MCF 10A (cell line): Measurements from ENCODE around the gene SRCIN1. TPM values are rescaled to one million over a fixed set of nuclear protein-coding genes. Genes with fewer than 3 reads are reported as not detected.
A peak's percentile ranks its signal among the peaks of the same experiment; 100 is the strongest.

Experiments used
- BruUV-seq: library from RNA; stranded (reverse); fragments of 400-500 nt; replicated peaks from 2 replicates; lab custom pipeline; 2021; lab: Mats Ljungman, UMichigan
- CTCF ChIA-PET: fragments of 300-600 bp; sonication (Branson Sonifier 250); formaldehyde crosslinking; extraction: SDS; loops from one replicate; lab custom pipeline; 2021; ENCODE audit warnings: antibody characterized with exemption, inconsistent platforms; lab: Yijun Ruan, JAX
- POLR2A ChIA-PET: fragments of 300-600, 350-650 bp; sonication (Branson Sonifier 250); formaldehyde crosslinking; extraction: SDS; loops from one replicate; lab custom pipeline; 2020; ENCODE audit warnings: antibody characterized with exemption, inconsistent platforms; lab: Yijun Ruan, JAX
- DNase-seq: peaks from one replicate; pipeline ENCODE4 v3.0.0-alpha.2; 2018; ENCODE audit not compliant: unreplicated experiment
- H3K27ac Mint-ChIP-seq: one replicate; pipeline ENCODE4 v1.8.0; 2022; ENCODE audit warnings: mild to moderate bottlenecking, low read depth, mixed read lengths; ENCODE audit not compliant: unreplicated experiment
- H3K27me3 Mint-ChIP-seq: one replicate; pipeline ENCODE4 v1.8.0; 2022; ENCODE audit warnings: mixed read lengths; ENCODE audit not compliant: insufficient read depth, unreplicated experiment
- H3K36me3 Mint-ChIP-seq: one replicate; pipeline ENCODE4 v1.8.0; 2022; ENCODE audit warnings: mild to moderate bottlenecking, moderate library complexity, mixed read lengths; ENCODE audit not compliant: insufficient read depth, unreplicated experiment
- H3K4me1 Mint-ChIP-seq: one replicate; pipeline ENCODE4 v1.8.0; 2022; ENCODE audit warnings: mixed read lengths; ENCODE audit not compliant: insufficient read depth, unreplicated experiment
- H3K4me3 Mint-ChIP-seq: one replicate; pipeline ENCODE4 v1.8.0; 2022; ENCODE audit warnings: mild to moderate bottlenecking, moderate library complexity, mixed read lengths; ENCODE audit not compliant: unreplicated experiment
- H3K9me3 Mint-ChIP-seq: one replicate; pipeline ENCODE4 v1.8.0; 2022; ENCODE audit warnings: mixed read lengths; ENCODE audit not compliant: unreplicated experiment
- CTCF ChIP-seq: fragments of 200-600 bp; IDR thresholded peaks from one replicate; pipeline ENCODE4 v1.8.0; 2022; ENCODE audit warnings: antibody characterized with exemption, mild to moderate bottlenecking; ENCODE audit not compliant: unreplicated experiment
- intact Hi-C: fragments of 100-400 bp; cut with micrococcal nuclease; formaldehyde crosslinking; loops from 2 replicates; pipeline ENCODE4 v1.14.1; 2022
- total RNA-seq: library from RNA; stranded (reverse); gene quantifications from 2 replicates; pipeline ENCODE4 v1.2.3, GENCODE V29; 2022

SRCIN1 gene
- total RNA-seq, 1 experiment from 2014 or later: 5.7 TPM

GRCh38 chr17:38601539-38602351 lies 4.0 kb downstream of the SRCIN1 start:
- POLR2A ChIA-PET: interaction anchor here (0.6 to 1.2 kb wide), 2 partner anchors 44 to 245 kb away, joined by 3 to 4 read pairs; no protein-coding TSS in a partner anchor

GRCh38 chr17:38600906-38601305 lies 4.8 kb downstream of the SRCIN1 start:
- Mint-ChIP-seq H3K4me3 (no peak overlapping the region), H3K27ac (no peak overlapping the region), H3K9me3 (no peaks in the 10 kb centered on the region), H3K4me1 (no peaks in the 10 kb centered on the region), H3K27me3 (peaks cover 24% of the 10 kb centered on the region), H3K36me3 (no peaks in the 10 kb centered on the region)
- POLR2A ChIA-PET: interaction anchor here (0.6 kb wide), 1 partner anchor 244 kb away, joined by 4 read pairs; no protein-coding TSS in a partner anchor
- CTCF ChIA-PET: interaction anchor here (1.0 to 1.4 kb wide), 2 partner anchors 17 to 43 kb away, joined by 3 to 4 read pairs; no protein-coding TSS in a partner anchor
- peak; percentile 39 for DNase-seq
- no peak for TF ChIP-seq CTCF
- no TSS peak for BruUV-seq
- intact Hi-C loops: no loop called here

More at GRCh38 chr17:38601539-38602351, 4.0 kb downstream of the SRCIN1 start:
- Mint-ChIP-seq H3K9me3 (no peaks in the 10 kb centered on the region), H3K27me3 (peaks cover 17% of the 10 kb centered on the region), H3K27ac (no peak overlapping the region), H3K36me3 (no peaks in the 10 kb centered on the region), H3K4me1 (no peaks in the 10 kb centered on the region), H3K4me3 (no peak overlapping the region)
- BruUV-seq: no TSS peak
- intact Hi-C loops: no loop called here
- DNase-seq: no peak
- CTCF ChIA-PET: interaction anchor here (1.4 kb wide), 1 partner anchor 18 kb away, joined by 3 read pairs; no protein-coding TSS in a partner anchor
- TF ChIP-seq CTCF: no peak

- CTCF ChIA-PET: interaction anchor here (1.0 to 1.3 kb wide), 2 partner anchors 16 to 42 kb away, joined by 3 to 4 read pairs; no protein-coding TSS in a partner anchor
- POLR2A ChIA-PET: no interaction called here
- Mint-ChIP-seq H3K27ac (no peak overlapping the region), H3K9me3 (no peaks in the 10 kb centered on the region), H3K4me3 (no peak overlapping the region), H3K36me3 (no peaks in the 10 kb centered on the region), H3K4me1 (no peaks in the 10 kb centered on the region), H3K27me3 (peaks cover 29% of the 10 kb centered on the region)
- DNase-seq: no peak
- no peak for TF ChIP-seq CTCF
- intact Hi-C loops: no loop called here
- BruUV-seq: no TSS peak
These were observed 5.3 kb downstream of the SRCIN1 start for GRCh38 chr17:38600416-38600815.

DNA sequence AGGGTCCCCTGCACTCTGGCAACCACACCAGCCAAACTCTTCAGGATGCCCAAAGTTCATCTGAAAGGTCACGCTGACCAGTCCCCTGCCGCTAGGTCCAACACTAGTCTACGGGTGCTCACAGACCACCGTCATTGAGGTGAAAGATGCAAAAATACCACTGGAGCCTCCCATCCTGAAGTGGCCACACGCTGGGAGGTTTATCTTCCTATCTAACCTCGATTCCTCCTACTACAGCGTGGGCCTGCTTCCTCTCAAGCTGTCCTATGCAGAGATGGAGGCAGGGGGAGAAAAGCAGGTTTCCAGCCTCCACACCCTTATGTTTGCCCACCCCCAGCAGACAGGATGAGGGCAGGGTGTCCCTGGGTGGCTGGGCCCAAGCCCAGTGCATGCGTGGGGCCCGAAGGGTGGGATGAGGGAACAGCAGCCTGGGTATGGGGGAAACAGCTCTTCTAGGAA lies 6.3 kb downstream of the SRCIN1 start:
- Mint-ChIP-seq H3K27me3 (peaks cover 30% of the 10 kb centered on the region), H3K9me3 (no peaks in the 10 kb centered on the region), H3K4me3 (no peak overlapping the region), H3K27ac (no peak overlapping the region), H3K4me1 (no peaks in the 10 kb centered on the region), H3K36me3 (no peaks in the 10 kb centered on the region)
- ChIA-PET POLR2A (interaction anchor here (1.3 kb wide), 1 partner anchor 41 kb away, joined by 8 read pairs; no protein-coding TSS in a partner anchor), CTCF (interaction anchor here (0.6 to 1.4 kb wide), 7 partner anchors 8 to 41 kb away, joined by 3 to 5 read pairs (median 3); no protein-coding TSS in a partner anchor)
- no peak for DNase-seq
- intact Hi-C loops: no loop called here
- BruUV-seq: no TSS peak
- no peak for TF ChIP-seq CTCF
